ENCODE results near the gene EML5.

The EML5 gene

GRCh38 chr14:88616697-88617096 lies 176.1 kb downstream of the EML5 start:
- peaks cover 4 to 6% of the 10 kb centered on the region in 2 donors for H3K4me1 Mint-ChIP-seq (ENCODE audit: low read depth in 2 of 2)
- no peak overlapping the region for H3K4me3 Mint-ChIP-seq
- H3K9me3 Mint-ChIP-seq: no peaks in the 10 kb centered on the region
- no peaks in the 10 kb centered on the region for H3K27me3 Mint-ChIP-seq
- no peak for ATAC-seq (replicated peaks)
- DNase-seq: no peak
- H3K36me3 Mint-ChIP-seq (ENCODE audit: insufficient read depth): peaks cover 14% of the 10 kb centered on the region
- no peak overlapping the region for H3K27ac Mint-ChIP-seq

GRCh38 chr14:88614218-88614907 lies 178.4 kb downstream of the EML5 start:
- Mint-ChIP-seq H3K4me3 (no peak overlapping the region), H3K4me1 (ENCODE audit: low read depth in 2 of 2) (peaks cover 5 to 11% of the 10 kb centered on the region in 2 donors), H3K36me3 (ENCODE audit: insufficient read depth) (peaks cover 35% of the 10 kb centered on the region), H3K27me3 (no peaks in the 10 kb centered on the region), H3K27ac (no peak overlapping the region), H3K9me3 (no peaks in the 10 kb centered on the region)
- ATAC-seq (replicated peaks): no peak
- DNase-seq: no peak

- peaks cover 5 to 11% of the 10 kb centered on the region in 2 donors for H3K4me1 Mint-ChIP-seq (ENCODE audit: low read depth in 2 of 2)
- H3K27me3 Mint-ChIP-seq: no peaks in the 10 kb centered on the region
Measured at GRCh38 chr14:88613552-88614010, 179.2 kb downstream of the EML5 start.

GRCh38 chr14:88612981-88613380 lies 179.8 kb downstream of the EML5 start:
- ATAC-seq (replicated peaks) (no peak), DNase-seq (no peak)
- no peaks in the 10 kb centered on the region for H3K9me3 Mint-ChIP-seq
- peaks cover 5 to 14% of the 10 kb centered on the region in 2 donors for H3K4me1 Mint-ChIP-seq (ENCODE audit: low read depth in 2 of 2)
- H3K4me3 Mint-ChIP-seq: no peak overlapping the region
- no peak overlapping the region for H3K27ac Mint-ChIP-seq
- peaks cover 45% of the 10 kb centered on the region for H3K36me3 Mint-ChIP-seq (ENCODE audit: insufficient read depth)
- no peaks in the 10 kb centered on the region for H3K27me3 Mint-ChIP-seq

More at GRCh38 chr14:88613552-88614010, 179.2 kb downstream of the EML5 start:
- no peaks in the 10 kb centered on the region for H3K9me3 Mint-ChIP-seq
- no peak for DNase-seq
- no peak overlapping the region for H3K4me3 Mint-ChIP-seq
- peak; percentile 17 for ATAC-seq (replicated peaks)
- no peak overlapping the region for H3K27ac Mint-ChIP-seq
- H3K36me3 Mint-ChIP-seq (ENCODE audit: insufficient read depth): peaks cover 42% of the 10 kb centered on the region

- ATAC-seq (replicated peaks) (no peak), DNase-seq (no peak)
- Mint-ChIP-seq H3K4me3 (no peak overlapping the region), H3K9me3 (no peaks in the 10 kb centered on the region), H3K4me1 (ENCODE audit: low read depth in 2 of 2) (peaks cover 8 to 14% of the 10 kb centered on the region in 2 donors), H3K36me3 (ENCODE audit: insufficient read depth) (peaks cover 52% of the 10 kb centered on the region), H3K27ac (peak overlapping the region in 1 of 2 donors; percentile 73), H3K27me3 (no peaks in the 10 kb centered on the region)
Measured at GRCh38 chr14:88611878-88612277, 180.9 kb downstream of the EML5 start.

- H3K27ac Mint-ChIP-seq: no peak overlapping the region
- peaks cover 8 to 14% of the 10 kb centered on the region in 2 donors for H3K4me1 Mint-ChIP-seq (ENCODE audit: low read depth in 2 of 2)
- H3K9me3 Mint-ChIP-seq: no peaks in the 10 kb centered on the region
- no peak overlapping the region for H3K4me3 Mint-ChIP-seq
- no peaks in the 10 kb centered on the region for H3K27me3 Mint-ChIP-seq
- H3K36me3 Mint-ChIP-seq (ENCODE audit: insufficient read depth): peaks cover 65% of the 10 kb centered on the region
- ATAC-seq (replicated peaks) (no peak), DNase-seq (no peak)
Measured at GRCh38 chr14:88607829-88608228, 184.9 kb downstream of the EML5 start.

GRCh38 chr14:88605594-88605993 lies 187.2 kb downstream of the EML5 start:
- Mint-ChIP-seq H3K27me3 (no peaks in the 10 kb centered on the region), H3K4me1 (ENCODE audit: low read depth in 2 of 2) (peaks cover 5 to 9% of the 10 kb centered on the region in 2 donors), H3K9me3 (no peaks in the 10 kb centered on the region), H3K36me3 (ENCODE audit: insufficient read depth) (peaks cover 50% of the 10 kb centered on the region), H3K27ac (peak overlapping the region in 1 of 2 donors; percentile 52), H3K4me3 (no peak overlapping the region)
- DNase-seq: no peak
- no peak for ATAC-seq (replicated peaks)

- no peak for ATAC-seq (replicated peaks)
- Mint-ChIP-seq H3K36me3 (ENCODE audit: insufficient read depth) (peaks cover 42% of the 10 kb centered on the region), H3K4me1 (ENCODE audit: low read depth in 2 of 2) (peaks cover 16 to 18% of the 10 kb centered on the region in 2 donors), H3K27ac (no peak overlapping the region), H3K4me3 (no peak overlapping the region), H3K27me3 (no peaks in the 10 kb centered on the region), H3K9me3 (no peaks in the 10 kb centered on the region)
- DNase-seq: no peak
Measured at GRCh38 chr14:88604212-88604611, 188.5 kb downstream of the EML5 start.

GRCh38 chr14:88599761-88600439 lies 192.9 kb downstream of the EML5 start:
- Mint-ChIP-seq H3K4me3 (peak overlapping the region; percentile 2 to 56), H3K9me3 (no peaks in the 10 kb centered on the region), H3K27me3 (no peaks in the 10 kb centered on the region), H3K4me1 (ENCODE audit: low read depth in 2 of 2) (peaks cover 13 to 16% of the 10 kb centered on the region in 2 donors), H3K27ac (peak overlapping the region; percentile 49 to 88), H3K36me3 (ENCODE audit: insufficient read depth) (peaks cover 22% of the 10 kb centered on the region)
- no peak for DNase-seq
- ATAC-seq (replicated peaks): peak; percentile 26

GRCh38 chr14:88599326-88599725 lies 193.4 kb downstream of the EML5 start:
- Mint-ChIP-seq H3K4me3 (peak overlapping the region in 1 of 2 donors; percentile 56), H3K36me3 (ENCODE audit: insufficient read depth) (peaks cover 21% of the 10 kb centered on the region), H3K27me3 (no peaks in the 10 kb centered on the region), H3K9me3 (no peaks in the 10 kb centered on the region), H3K4me1 (ENCODE audit: low read depth in 2 of 2) (peaks cover 13 to 16% of the 10 kb centered on the region in 2 donors), H3K27ac (peak overlapping the region; percentile 49 to 88)
- DNase-seq (no peak), ATAC-seq (replicated peaks) (no peak)

- no peak for ATAC-seq (replicated peaks)
- peaks cover 21% of the 10 kb centered on the region for H3K36me3 Mint-ChIP-seq (ENCODE audit: insufficient read depth)
- no peaks in the 10 kb centered on the region for H3K9me3 Mint-ChIP-seq
- no peak overlapping the region for H3K4me3 Mint-ChIP-seq
- H3K27me3 Mint-ChIP-seq: no peaks in the 10 kb centered on the region
- H3K4me1 Mint-ChIP-seq (ENCODE audit: low read depth in 2 of 2): peaks cover 13 to 16% of the 10 kb centered on the region in 2 donors
- H3K27ac Mint-ChIP-seq: peak overlapping the region in 1 of 2 donors; percentile 32
- no peak for DNase-seq
Measured at GRCh38 chr14:88598097-88598675, 194.6 kb downstream of the EML5 start.

GRCh38 chr14:88597601-88598000 lies 195.2 kb downstream of the EML5 start:
- Mint-ChIP-seq H3K36me3 (ENCODE audit: insufficient read depth) (peaks cover 24% of the 10 kb centered on the region), H3K4me3 (no peak overlapping the region), H3K27ac (peak overlapping the region in 1 of 2 donors; percentile 32), H3K9me3 (no peaks in the 10 kb centered on the region), H3K4me1 (ENCODE audit: low read depth in 2 of 2) (peaks cover 13 to 16% of the 10 kb centered on the region in 2 donors), H3K27me3 (no peaks in the 10 kb centered on the region)
- ATAC-seq (replicated peaks) (no peak), DNase-seq (no peak)

GRCh38 chr14:88597038-88597437 lies 195.7 kb downstream of the EML5 start:
- peaks cover 24% of the 10 kb centered on the region for H3K36me3 Mint-ChIP-seq (ENCODE audit: insufficient read depth)
- no peak for ATAC-seq (replicated peaks)
- no peaks in the 10 kb centered on the region for H3K9me3 Mint-ChIP-seq
- peaks cover 13 to 16% of the 10 kb centered on the region in 2 donors for H3K4me1 Mint-ChIP-seq (ENCODE audit: low read depth in 2 of 2)
- H3K27me3 Mint-ChIP-seq: no peaks in the 10 kb centered on the region
- no peak overlapping the region for H3K4me3 Mint-ChIP-seq
- H3K27ac Mint-ChIP-seq: peak overlapping the region in 1 of 2 donors; percentile 32
- no peak for DNase-seq
